ENCODE results near the gene LNX1. TPM values are rescaled to one million over a fixed set of nuclear protein-coding genes. Genes with fewer than 3 reads are reported as not detected.
A peak's percentile ranks its signal among the peaks of the same experiment; 100 is the strongest.
"Not testable (repeated sequence)": the region's sequence is repeated elsewhere in the genome, so short reads cannot be mapped to it uniquely, and the experiment has no call there.

The LNX1 gene
- total RNA-seq, 1 experiment from 2014 or later = 5.0 TPM

- DNase-seq (ENCODE audit: low read depth) = no peak
Measured at GRCh38 chr4:53498706-53499105, 92.6 kb downstream of the LNX1 start.

GRCh38 chr4:53497487-53498244, 93.6 kb downstream of the LNX1 start:
- DNase-seq (ENCODE audit: low read depth) = peak; percentile 80

- no peak for DNase-seq (ENCODE audit: low read depth)
Measured at GRCh38 chr4:53494851-53495250, 96.4 kb downstream of the LNX1 start.

- peak; percentile 74 for DNase-seq (ENCODE audit: low read depth)
Measured at GRCh38 chr4:53490965-53491622, 100.2 kb downstream of the LNX1 start.

DNA sequence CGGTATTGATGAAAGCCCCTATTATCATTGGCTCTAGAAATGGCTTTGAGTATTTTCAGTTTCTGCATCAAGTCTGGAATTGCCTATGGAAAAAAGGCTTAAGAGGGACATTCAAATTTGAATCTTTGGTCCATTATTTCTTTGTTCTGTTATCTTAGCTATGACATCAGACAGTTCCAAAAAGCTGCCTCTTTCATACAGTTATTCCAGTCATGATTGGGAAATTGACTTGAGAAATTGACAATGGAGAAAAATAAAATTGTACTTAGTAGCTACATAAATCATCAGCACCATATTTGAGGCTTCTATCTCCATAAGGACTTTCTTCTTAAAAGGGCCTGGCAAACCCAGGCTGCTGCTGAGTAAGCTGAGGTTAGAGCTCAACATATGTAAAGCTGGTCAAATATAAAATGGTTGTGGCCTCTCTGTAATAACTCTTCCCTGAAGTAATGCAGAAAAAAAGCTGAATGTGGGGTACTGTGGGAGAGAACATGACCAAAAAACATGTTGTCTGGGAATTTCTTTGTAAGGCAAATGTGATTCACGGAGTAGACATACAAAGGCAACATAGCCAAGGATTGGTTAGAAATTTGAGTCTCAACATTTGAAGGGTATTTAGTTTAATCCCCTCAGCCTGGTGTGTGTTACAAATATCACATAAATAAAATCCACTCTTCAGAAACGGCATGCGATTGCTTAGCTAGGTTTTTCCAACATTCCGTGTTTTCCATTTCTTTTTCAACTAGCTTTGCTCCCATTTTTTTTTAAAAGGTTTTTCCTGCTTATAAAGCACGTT, 100.9 kb downstream of the LNX1 start:
- no peak for DNase-seq (ENCODE audit: low read depth)

DNA sequence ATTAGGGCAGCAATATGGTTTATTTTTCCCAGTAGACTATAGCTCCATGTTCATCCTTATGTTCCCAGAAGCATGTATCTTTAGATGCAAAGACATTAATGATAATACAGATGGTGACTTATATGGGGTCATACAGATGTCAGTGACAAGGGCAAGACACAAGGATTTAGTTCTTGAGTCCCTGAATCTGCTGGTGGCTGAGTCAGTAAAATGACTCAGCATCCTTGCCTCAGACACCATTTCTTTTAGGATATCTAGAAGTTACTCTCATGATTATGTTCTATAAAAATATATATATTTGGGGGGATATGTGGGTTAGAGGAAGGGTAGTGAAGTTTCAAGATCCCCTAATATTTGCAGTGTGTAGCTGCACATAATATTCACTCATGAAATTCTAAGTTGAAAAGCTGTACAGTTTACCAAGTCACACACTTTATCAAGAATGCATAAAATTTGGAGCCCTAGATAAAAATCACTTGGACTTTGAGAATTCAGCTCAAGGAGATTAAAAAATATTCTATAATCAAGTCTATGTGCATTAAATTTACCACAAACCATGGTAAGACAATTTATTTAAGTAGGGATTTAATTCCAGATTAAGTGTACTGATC, 101.9 kb downstream of the LNX1 start:
- peak; percentile 70 for DNase-seq (ENCODE audit: low read depth)

GRCh38 chr4:53487766-53488165, 103.5 kb downstream of the LNX1 start:
- no peak for DNase-seq (ENCODE audit: low read depth)

GRCh38 chr4:53485658-53486040, 105.6 kb downstream of the LNX1 start:
- DNase-seq (ENCODE audit: low read depth) = no peak

DNA sequence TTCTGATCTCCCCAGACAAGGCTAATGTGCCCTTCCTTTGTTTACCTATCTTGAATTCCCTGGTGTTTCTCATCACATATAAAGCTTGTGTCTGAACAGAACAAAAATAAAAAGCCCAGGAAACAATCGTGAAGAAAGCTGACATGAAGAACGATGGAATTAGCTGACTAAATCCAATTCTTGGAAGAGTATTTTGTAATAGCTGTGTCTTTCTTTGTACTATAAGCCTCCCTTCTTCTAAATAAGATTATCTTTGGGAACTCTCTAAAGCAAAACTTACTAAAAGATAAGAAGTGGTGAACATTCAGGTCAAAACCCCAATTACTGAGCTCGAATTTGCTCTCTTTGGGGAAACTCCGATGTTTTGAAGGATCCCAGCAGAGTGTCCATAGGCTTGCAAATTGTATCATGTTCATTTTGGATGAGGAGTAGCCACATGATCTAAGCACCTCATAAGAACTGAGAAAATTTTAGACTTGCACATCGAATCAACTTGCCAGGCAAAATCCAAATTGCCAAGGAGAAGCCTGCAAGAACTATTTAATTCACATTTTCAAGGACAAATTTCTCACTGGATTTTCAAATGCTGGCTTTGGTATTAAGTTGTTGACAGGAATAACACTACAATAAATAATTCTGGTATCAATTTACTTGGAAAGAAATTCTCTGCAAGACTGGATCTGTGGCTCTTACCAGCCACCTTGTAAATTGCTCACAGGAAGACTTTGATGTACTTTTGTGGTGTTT, 106.2 kb downstream of the LNX1 start:
- no peak for DNase-seq (ENCODE audit: low read depth)

- no peak for DNase-seq (ENCODE audit: low read depth)
Measured at GRCh38 chr4:53483250-53483649, 108.0 kb downstream of the LNX1 start.

- DNase-seq (ENCODE audit: low read depth) = no peak
Measured at GRCh38 chr4:53481586-53481985, 109.7 kb downstream of the LNX1 start.

DNA sequence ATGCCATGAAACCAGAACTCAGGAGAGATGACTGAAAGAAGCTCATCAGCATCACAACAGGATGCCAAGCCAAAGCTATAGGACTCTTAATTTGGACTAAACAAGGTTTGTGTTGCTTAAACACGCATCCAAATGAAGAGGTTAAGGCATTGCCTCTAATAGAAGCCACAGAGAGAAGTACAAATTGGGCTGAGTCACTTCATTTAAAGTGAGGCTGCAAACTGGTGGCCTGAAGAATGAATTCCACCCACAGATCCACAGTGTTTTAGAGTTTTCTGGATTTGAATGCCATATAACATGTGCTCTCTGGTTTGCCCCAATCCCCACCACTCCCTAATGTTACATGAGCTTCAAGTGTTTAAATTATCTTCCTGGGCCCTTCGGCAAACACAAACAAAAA, 110.4 kb downstream of the LNX1 start:
- no peak for DNase-seq (ENCODE audit: low read depth)

- DNase-seq (ENCODE audit: low read depth) = peak; percentile 39
Measured at GRCh38 chr4:53479736-53480525, 111.4 kb downstream of the LNX1 start.

GRCh38 chr4:53478671-53479456, 112.4 kb downstream of the LNX1 start:
- peak; percentile 73 for DNase-seq (ENCODE audit: low read depth)

GRCh38 chr4:53477636-53478035, 113.7 kb downstream of the LNX1 start:
- no peak for DNase-seq (ENCODE audit: low read depth)

DNA sequence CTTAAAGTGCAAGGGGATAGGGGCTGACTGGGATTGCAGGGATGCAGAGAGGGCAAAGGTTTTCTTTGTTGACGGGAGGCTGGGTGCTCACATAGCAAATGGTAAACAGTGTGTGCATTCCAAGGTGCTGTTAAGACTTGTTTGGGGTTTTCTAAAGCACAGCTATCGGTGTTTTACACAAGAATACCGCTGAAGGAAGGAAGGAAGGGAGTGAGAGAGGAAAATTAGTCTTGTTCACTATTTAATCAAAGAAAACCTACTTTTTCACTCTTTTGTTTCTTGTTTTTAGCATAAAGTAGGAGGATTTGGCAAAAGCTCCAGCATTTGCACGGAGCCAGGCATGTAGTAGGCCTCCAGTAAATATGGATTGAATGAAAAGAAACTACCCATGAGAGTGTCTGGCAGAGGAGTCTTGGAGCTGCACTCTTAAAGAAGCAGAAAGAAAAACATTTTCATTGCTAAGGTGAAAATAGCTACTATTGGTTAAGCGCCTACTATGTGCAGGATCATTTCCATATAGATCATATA, 114.2 kb downstream of the LNX1 start:
- DNase-seq (ENCODE audit: low read depth) = no peak

DNA sequence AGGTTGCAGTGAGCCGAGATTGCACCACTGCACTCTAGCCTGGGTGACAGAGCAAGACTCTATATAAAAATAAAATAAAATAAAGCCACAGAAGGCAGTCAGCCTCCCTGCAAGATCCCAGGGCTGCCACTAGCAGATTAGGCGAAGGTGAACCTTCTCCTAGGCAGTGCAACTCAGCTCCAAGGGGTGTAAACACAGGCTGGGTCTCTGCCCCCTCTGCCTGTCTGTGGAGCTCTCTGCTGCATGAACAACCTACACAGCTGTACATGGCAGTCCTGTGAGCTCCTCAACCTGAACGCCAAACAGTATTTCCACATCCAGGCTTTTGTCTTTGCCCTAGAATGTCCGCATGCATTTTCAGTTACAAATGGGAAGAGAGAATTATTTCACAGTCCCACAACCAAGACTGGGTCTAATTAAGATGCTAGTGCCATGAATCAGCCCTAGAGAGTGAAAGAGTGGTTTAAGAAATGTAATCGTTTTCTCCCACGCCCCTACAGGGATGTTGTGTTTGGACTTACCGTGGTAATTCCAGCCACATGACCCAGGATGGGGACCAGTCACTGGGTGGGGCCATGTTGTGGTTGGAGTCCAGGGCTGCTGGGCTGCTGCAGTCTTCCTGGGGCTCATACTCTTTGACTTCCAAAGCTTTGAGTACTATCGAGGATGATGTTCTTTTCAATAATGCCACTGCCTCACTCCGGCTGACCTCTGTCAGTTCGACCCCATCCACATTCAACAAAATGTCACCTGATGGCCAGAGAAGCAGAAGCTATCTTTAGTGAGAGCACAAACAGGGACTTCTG, 114.9 kb downstream of the LNX1 start:
- DNase-seq (ENCODE audit: low read depth) = peak; percentile 97

- DNase-seq (ENCODE audit: low read depth) = not testable (repeated sequence)
Measured at GRCh38 chr4:53466576-53466975, 124.7 kb downstream of the LNX1 start.

GRCh38 chr4:53465891-53466290, 125.4 kb downstream of the LNX1 start:
- DNase-seq (ENCODE audit: low read depth) = no peak

All from RPMI7951 (cell line).